Uterus (tissue), 2 donors: Measurements from ENCODE around the gene STX11.

Experiments
- CTCF ChIP-seq, 4 experiments: fragments of 200-600 bp in 2 of 4; fragments of 450-650 bp in 2 of 4; sonication (generic) in 2 of 4; IDR thresholded peaks; one replicate each; pipeline ENCODE4 v1.5.1; 2016 to 2019; ENCODE audit warnings: antibody characterized with exemption in 4 of 4, mild to moderate bottlenecking in 2 of 4, moderate library complexity in 1 of 4
- POLR2A ChIP-seq, 2 donors: fragments of 450-650 bp; IDR thresholded peaks; one replicate each; pipeline ENCODE4 v1.6.1; 2016; ENCODE audit warnings: antibody characterized with exemption in 2 of 2, mild to moderate bottlenecking in 1 of 2, moderate library complexity in 1 of 2

GRCh38 chr6:144153260-144153659, 2.9 kb downstream of the STX11 start:
- no peak for TF ChIP-seq CTCF (IDR thresholded peaks at IDR 0.05)
- no peak for TF ChIP-seq POLR2A (IDR thresholded peaks at IDR 0.05)
